Stimulated activated CD4-positive, alpha-beta T cell treated with anti-CD3 and anti-CD28 coated beads, Interleukin-1b, Interleukin-23, amount 100 ng/mL, for 4 hours (primary cell): ENCODE results near the gene KCNA4.
"Not testable (repeated sequence)": the region's sequence is repeated elsewhere in the genome, so short reads cannot be mapped to it uniquely, and the experiment has no call there.

Experiments
- DNase-seq, 2 donors: peaks; one replicate each; pipeline ENCODE4 v3.0.0-alpha.2; 2020; ENCODE audit warnings: low read depth in 2 of 2

Gene KCNA4

GRCh38 chr11:30016588-30017363, at the start of gene KCNA4:
Gene KCNA4, minus strand, starts transcription at chr11:30017030. Its CDS starts 4,352 bp downstream, at chr11:30012678.
- DNase-seq, result no peak

- DNase-seq, result no peak
Measured at GRCh38 chr11:30062103-30062502, 45.3 kb upstream of the KCNA4 start.

- DNase-seq, result no peak
Measured at GRCh38 chr11:30059172-30059815, 42.5 kb upstream of the KCNA4 start.

GRCh38 chr11:30049214-30049613, 32.4 kb upstream of the KCNA4 start:
- no peak for DNase-seq

- DNase-seq, result no peak
Measured at GRCh38 chr11:30046578-30046945, 29.7 kb upstream of the KCNA4 start.

- DNase-seq, result no peak
Measured at GRCh38 chr11:30045921-30046577, 29.2 kb upstream of the KCNA4 start.

- no peak for DNase-seq
Measured at GRCh38 chr11:30045144-30045543, 28.3 kb upstream of the KCNA4 start.

- no peak for DNase-seq
Measured at GRCh38 chr11:30041171-30041570, 24.3 kb upstream of the KCNA4 start.

- not testable (repeated sequence) for DNase-seq
Measured at GRCh38 chr11:30034746-30035145, 17.9 kb upstream of the KCNA4 start.

- not testable (repeated sequence) for DNase-seq
Measured at GRCh38 chr11:30034166-30034565, 17.3 kb upstream of the KCNA4 start.

GRCh38 chr11:30025396-30026139, 8.7 kb upstream of the KCNA4 start:
- DNase-seq, result no peak

GRCh38 chr11:30023074-30023473, 6.2 kb upstream of the KCNA4 start:
- DNase-seq, result no peak

- DNase-seq, result no peak
Measured at GRCh38 chr11:30019481-30019880, 2.7 kb upstream of the KCNA4 start.

- no peak for DNase-seq
Measured at GRCh38 chr11:30018495-30018894, 1.7 kb upstream of the KCNA4 start.

GRCh38 chr11:30017445-30017895, 640 bp upstream of the KCNA4 start:
- no peak for DNase-seq

GRCh38 chr11:30015725-30016412, 961 bp downstream of the KCNA4 start:
- DNase-seq, result no peak

GRCh38 chr11:30012346-30012745, 4.5 kb downstream of the KCNA4 start:
- no peak for DNase-seq

- no peak for DNase-seq
Measured at GRCh38 chr11:30009060-30009459, 7.8 kb downstream of the KCNA4 start.

- no peak for DNase-seq
Measured at GRCh38 chr11:30006876-30007275, 10.0 kb downstream of the KCNA4 start.

- no peak for DNase-seq
Measured at GRCh38 chr11:30002157-30002785, 14.6 kb downstream of the KCNA4 start.
